Measurements from ENCODE around the gene S100A4.
"Not testable (repeated sequence)": the region's sequence is repeated elsewhere in the genome, so short reads cannot be mapped to it uniquely, and the experiment has no call there.

The S100A4 gene

DNA sequence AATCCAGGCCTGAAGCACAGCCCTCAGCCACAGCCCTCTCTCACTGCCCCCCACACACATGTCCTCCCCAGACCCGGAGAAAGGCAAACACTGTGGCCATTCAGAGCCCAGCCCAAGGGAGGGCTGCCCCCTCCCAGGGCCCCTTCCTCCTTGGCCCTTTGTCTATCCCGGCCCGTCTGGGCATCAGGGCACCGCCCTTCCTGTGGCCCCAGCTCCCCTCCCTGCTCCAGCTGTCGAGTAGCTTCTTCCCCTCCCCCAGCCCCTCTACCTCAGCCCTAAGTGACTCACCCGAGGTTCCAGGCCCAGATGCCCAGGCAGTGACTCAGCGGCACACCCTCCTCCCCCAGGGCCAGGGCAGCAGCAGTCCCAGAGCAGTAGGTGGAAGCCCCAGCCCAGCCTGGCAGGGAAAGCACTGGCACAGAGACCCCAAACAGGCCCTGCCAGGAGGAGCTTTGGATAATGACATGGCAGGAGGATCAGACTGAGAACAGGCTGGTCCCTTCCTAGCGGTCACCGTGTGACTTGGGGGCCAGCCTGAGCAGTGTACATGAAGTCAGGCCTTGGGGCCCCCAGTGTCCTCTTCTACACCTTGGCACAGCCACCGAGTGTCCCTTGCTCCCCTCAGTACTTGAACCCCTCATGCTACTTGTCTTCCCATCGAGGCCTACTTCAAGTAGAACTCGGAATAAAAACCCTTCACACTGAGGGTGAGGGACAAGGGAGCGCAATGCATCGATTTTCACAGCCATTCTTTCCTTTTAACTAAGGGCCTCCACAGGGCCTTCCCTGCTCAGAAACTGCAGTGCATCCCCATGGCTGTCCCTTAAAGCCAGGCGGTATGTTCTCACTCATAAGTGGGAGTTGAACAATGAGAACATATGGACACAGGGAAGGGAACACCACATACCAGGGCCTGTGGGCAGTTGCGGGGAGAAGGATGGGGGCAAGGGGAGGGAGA, 21.1 kb upstream of the S100A4 start:
- DNase-seq, result peak; percentile 99

DNA sequence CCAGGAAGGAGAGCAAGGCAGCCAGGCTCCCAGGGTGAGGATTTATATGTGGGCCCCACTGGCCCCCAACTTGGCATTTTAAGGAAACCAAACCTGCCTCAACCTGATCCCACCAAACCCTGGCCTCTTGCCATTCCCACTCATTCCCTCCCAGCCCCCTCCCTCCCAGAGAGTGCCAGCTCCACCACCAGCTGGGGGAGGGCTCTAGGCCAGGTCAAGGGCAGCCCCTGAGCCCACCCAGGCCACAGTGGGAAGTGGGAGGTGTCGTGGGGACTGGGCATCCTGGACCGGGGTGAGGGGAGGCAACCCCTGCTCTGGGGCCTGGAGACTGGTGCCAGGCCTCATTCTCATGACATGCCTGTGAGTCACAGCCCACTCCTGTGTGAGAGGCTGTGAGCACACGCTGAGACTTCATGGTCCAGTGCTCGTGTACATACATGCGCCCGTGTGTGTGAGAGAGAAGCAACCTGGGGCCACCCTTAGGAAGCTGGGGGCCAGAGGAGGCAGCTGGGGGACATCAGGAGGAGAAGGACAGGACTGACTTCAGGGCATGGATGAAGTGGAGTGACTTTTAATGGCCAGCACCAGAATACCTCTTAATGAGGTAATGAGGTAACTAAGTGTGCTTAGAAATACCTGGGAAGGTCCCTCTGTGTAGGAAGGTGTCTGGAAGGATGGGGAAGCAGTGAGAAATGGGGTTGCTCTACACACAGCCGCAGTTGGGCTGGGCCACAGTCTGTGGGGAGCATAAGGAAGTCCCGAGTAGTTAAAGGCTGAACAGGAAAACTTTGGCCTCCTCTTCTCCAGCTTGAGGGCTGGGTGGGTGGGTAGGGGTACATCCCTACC, 20.1 kb upstream of the S100A4 start, which contains the start of gene S100A2:
Gene S100A2 (minus strand): TSS at position 316 of the 846 bp plus-strand sequence. CDS start 1,967 bp downstream, outside the sequence.
- peak; percentile 67 for DNase-seq

DNA sequence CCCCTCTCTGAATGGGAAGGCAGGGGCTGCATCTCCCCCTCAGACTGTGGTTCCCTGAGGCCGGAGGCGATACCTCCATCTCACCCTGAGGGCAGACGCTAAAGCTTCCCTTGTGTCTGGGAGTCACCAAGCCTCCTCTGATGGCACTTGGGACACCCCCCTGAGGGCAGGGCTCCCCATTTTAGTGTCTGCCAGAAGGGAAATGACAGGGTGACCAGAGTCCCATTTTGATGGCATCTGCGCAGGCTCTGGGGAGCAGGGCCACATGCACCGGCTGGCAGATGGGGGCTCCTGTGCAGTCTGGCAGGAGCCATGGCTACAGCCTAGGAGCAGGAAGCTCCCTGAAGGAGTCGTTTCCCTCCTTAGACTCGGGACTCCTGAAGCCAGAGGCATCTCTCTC, 18.4 kb upstream of the S100A4 start:
- no peak for DNase-seq

DNA sequence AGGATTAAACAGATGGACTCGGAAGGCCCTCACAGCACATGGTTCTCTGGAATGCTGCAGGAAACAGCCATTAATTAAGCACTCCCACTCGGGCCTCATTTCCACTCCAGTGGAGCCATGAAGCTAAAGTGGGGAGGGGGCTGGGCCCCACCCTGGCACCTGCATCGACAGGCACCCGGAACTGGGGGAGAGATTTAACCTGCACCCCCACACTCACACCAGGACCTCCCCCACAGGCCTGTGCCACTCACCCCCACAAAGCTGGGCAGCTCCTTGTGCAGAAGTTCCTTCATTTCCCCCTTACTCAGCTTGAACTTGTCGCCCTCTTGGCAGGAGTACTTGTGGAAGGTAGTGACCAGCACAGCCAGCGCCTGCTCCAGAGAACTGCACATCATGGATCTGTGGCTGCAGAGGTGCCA, 17.9 kb upstream of the S100A4 start:
- no peak for DNase-seq

DNA sequence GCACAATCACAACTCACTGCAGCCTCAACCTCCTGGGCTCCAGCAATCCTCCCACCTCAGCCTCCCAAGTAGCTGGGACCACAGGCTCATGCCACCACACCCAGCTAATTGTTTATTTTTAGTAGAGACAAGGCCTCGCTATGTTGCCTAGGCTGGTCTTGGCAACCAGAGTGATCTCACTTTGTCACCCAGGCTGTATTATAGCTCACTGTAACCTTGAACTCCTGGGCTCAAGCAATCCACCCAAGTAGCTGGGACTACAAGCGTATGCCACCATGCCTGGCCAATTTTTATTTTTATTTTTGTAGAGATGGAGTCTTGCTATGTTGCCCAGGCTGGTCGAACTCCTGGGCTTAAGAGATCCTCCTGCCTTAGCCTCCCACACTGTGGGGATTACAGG, 16.4 kb upstream of the S100A4 start:
- DNase-seq, result not testable (repeated sequence)

DNA sequence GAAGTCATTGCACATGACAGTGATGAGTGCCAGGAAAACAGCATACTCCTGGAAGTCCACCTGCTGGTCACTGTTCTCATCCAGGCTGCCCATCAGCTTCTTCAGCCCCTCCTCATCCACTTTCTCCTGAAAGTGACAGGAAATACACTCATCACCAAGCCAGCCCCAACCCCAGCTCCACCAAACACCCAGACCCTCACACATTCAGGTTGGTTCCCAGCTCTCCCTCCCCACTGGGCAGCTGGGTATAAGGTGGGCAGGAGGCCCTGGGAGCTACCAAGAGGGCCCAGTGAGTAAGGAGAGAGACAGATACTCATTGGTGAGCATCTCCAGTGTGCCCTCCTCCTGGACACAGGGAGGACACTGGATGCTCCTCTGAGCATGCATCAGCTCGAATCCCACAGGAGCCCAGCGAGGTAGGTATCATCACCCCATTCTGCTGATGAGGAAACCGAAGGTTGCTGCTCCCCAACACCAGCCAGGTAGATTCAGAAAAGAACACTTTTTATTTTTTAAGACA, 15.9 kb upstream of the S100A4 start:
- no peak for DNase-seq

DNA sequence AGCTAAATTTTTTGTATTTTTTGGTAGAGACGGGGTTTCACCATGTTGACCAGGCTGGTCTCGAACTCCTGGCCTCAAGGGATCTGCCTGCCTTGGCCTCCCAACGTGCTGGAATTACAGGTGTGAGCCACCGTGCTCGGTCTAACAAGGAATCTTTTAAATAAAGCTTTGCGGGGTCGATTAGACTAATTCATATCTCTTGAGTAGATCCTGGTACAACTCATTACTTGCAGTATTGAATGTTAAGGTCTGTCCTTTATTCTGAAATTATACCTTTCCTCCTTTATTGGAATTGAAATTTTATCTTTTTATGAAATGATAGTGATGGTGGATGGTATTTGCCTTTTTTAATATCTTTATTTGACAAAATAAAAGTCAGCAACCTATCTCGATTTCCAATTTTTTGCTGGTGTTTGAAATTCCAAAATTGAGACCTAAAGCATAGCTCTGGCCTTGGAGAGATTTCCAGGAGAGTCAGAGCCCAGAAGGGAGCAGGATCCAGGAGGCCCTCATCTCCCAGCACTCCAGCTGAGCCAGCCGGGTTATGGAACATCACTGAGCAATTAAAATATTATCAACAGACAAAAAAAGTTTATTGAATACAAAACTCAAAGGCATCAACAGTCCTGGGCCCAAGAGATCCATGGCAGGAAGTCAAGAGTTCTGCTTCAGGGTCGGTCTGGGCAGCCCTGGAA, 15.3 kb upstream of the S100A4 start:
- DNase-seq, result no peak

DNA sequence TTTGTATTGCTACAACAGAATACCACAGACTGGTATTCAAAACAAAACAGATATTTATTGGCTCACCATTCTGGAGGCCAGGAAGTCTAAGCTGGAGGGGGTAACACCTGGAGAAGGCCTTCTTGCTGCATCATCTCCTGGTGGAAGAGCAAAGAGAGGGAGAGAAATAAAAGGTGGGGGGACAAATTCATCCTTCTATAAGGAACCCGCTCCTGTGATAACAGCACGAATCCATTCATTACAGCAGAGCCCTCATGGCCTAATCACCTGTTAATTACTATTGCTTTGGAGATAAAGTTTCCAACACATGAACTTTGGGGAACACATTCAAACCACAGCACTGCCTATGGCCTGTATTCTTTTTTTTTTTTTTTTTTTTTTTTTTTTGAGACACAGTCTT, 14.6 kb upstream of the S100A4 start:
- no peak for DNase-seq

DNA sequence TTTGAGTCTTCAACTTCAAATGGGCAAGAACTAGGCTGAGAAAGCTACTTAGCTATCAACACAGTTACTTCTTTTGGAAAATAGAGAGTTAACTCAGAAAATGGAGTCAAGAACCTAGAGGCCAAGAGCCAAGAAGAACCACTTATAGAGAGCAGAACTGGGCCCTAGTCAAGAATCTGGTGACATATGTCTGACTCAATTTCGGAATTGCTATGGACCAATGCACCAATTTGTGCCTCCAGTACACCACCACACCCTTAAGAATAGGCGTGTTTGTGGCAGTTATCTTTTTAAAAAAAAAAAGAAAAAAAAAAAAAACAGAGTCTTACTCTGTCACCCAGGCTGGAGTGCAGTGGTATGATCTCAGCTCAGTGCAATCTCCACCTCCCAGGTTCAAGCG, 12.3 kb upstream of the S100A4 start:
- no peak for DNase-seq

DNA sequence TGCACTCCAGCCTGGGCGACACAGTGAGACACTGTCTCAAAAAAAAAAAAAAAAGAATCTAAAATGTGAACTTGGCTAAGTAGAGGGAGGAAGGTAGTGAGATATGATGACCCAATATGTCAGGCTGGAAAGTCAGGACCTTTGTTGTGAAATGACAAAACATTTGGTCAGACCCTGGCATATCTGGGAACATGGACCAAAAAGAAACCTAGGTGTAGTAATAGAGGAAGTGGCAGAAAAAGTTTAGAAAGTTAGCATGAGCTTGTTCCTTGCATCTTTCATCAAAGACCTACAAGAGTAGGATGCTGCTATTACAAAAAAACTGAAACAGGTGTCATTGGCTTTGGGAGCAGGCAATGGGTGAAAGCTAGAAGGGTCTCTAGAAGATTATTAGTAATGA, 10.7 kb upstream of the S100A4 start:
- DNase-seq, result no peak

DNA sequence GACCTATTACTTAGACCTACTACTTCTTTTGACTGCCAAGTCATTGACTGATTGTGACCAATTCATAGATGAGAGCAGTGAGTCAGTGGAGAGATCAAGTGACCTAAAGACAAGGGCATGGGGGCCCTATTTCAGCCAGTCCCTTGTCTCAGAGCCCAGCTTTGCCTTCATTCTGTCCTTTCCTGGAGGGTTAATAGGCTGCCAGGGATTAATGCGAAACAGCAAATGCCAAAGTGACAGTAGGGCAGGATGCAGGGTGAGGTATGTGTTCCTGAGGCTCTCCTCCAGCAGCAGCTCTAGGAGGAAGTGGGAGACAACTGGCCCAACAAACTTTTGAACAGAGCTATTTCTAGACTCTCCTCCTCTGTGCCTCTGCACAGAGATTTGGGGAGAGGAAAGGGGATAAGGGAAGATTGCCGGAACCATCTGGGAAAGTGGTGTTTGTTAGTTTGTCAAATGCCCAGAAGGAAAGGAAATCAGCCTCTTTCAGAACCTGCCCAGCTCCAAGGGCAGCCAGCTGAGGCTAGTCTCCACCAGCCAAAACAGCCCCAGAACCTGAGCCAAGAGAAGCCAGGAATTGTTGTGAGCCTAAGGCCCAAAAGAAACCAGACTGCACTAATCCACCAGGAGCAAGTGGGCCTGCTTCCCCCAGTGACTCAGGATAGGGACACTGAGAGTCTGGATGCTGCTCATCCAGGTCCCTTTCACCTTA, 8.4 kb upstream of the S100A4 start:
- no peak for DNase-seq

DNA sequence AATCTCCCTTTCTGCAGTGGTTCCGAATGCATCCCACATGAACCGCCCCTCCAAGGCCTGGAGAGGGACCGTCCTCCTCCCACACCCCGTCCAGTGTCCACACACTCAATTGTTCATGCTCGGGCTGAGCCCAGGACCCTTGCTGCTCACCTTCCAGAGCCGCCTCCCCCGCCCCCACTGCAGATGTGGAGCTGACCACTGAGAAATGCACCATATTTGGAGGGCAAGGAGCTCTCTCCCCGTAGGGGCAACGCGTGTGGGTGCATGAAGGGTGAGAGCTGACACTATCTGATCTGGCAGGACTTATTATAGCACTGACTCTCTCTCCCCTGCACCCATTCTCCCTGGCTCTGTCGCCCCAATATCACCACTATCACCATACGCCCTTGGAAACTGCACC, 7.5 kb upstream of the S100A4 start:
- no peak for DNase-seq

DNA sequence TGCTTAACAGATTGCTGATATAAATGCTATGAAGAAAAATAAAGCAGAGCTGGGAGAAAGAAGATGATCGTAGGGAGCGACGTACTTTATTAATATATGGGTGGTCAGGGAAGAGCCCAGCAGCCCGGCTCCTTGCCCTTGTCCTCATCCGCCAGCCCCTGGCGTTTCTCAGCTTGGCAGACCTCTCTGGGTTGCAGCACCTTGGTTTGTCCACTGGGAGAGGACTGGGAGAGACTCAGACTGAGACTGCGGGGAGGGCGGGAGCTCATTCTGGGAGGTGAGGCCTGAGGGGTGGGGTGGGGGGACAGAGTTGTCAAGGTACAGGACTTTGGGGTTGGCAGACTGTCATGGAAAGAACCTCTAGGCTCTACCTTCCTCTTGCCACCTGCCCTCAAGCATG, 6.7 kb upstream of the S100A4 start:
- no peak for DNase-seq

DNA sequence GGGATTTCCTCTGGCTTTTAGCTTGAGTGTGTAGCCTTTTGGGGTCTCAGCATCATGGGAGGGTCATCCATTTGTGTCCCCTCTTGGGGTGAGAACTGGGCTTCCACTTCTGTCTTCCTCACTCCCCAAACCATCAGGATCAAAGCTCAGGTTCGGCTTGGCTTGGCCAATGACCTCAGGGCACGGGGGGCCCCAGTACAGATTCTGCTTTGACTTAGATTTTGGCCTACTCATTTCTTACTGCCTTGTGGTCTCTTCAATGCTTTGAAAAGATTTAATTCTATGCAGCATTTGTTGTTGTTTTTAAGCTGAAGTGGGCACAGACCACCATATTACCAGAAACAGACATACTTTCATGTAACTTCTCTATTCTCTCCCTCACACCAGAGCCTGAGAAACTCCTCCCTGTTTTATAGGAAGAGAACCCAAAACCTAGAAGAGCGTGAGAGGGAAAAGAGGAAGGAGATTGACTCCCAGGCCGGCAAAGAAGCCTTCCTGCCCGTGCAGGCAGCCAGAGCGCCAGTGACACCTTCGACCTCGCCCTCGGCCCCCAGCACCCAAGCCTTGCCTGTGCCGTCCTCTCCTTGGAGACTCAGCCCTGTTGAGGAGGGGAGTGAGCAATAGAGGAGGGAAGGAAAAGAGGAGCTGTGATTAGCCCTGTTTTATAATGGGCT, 5.4 kb upstream of the S100A4 start:
- DNase-seq, result no peak

DNA sequence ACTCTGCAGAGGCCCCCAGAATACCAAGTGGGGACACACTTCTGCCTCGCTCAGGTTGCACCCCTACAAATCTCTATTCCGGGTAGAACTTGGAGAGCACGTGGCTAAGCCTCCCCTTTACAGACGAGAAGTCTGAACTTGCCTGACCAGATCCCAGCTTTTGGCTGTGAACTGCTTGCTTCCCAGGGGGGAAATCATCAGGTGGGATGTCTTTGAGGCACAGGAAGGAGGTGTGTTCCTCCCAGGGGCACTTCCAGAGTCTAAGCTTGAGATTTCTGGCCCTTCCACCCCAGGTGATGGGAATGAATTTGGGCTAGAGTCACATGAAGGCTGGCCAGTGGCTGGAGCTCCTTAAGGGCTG, 4.8 kb upstream of the S100A4 start:
- no peak for DNase-seq

DNA sequence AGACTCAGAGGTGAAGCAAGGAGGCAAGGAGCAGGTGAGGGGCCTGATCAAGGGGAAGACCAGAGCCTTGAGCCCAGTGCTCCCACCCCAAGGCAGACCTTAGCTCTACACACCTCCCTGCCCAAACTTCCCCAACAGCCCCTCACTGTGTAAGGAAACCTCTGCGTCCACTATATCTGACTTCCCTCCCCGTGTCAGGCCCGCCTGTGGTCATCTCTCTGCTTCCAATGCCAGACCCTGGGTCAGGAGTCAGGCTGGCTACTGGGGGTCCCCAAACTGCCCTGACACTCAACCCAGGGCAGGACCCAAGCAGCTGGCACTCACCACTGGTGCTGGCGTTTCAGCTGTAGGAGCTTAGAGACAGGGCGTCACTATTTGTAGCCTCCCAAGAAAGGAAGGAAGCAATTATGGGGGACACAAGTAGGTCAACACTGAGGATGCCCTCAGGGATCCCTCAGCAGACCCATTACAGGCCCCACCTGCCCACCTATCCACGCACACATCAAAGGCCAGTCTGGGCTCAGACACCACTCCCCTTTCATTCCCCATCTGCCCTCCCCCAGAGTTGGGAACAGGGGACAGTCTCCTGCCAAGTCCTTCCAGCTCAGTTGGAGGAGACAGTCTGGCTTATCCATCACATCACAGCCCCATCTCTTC, 4.3 kb upstream of the S100A4 start:
- DNase-seq, result no peak

DNA sequence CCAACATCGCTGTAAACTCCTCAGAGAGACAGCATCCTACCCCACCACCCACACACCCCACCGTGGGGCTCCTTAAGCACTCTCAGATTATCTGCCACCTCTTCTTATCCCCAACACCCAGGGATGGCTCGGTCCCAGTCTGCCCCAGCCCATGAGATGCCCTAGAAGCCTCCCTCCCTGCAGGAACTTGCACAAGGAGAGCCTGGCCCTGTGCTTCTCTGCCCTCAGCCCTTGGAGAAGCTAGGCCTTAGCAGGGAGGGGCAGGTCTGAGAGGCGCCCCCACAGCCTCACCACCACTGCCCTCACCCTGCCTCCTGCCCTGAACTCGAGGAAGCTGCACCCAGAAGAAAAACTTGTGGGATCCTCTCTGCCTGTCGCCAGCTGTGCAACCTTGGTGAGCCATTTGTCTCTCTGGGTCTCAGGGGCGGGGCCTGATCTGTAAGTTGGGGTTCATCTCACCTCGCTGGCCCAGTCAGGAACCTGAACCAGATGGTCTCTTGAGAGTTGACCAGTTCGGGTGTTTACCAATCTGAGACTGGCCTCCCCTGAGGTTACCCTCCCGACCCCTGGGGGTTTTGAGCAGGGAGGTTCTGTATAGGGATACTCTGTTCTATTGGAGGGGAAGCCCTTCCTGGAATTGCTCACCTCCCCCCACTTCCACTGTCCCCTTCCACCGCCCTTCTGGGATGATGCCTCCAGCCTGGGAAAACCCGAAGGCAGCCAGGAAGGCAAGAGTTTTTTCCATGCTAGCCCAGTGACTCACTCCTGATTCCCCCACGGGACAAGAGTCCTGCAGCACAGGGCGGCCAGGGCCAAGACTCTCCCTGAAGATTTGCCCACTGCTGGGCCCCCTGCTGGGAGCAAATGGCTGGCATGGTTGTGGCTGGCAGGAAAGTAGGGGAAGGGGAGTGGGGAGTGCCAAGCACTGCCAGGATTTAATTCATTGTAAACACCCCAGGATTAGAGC, 3.4 kb upstream of the S100A4 start, which contains the start of gene S100A3:
Gene S100A3 (minus strand): TSS at position 537 of the 967 bp plus-strand sequence. CDS start 773 bp downstream, outside the sequence.
- DNase-seq, result peak; percentile 58

DNA sequence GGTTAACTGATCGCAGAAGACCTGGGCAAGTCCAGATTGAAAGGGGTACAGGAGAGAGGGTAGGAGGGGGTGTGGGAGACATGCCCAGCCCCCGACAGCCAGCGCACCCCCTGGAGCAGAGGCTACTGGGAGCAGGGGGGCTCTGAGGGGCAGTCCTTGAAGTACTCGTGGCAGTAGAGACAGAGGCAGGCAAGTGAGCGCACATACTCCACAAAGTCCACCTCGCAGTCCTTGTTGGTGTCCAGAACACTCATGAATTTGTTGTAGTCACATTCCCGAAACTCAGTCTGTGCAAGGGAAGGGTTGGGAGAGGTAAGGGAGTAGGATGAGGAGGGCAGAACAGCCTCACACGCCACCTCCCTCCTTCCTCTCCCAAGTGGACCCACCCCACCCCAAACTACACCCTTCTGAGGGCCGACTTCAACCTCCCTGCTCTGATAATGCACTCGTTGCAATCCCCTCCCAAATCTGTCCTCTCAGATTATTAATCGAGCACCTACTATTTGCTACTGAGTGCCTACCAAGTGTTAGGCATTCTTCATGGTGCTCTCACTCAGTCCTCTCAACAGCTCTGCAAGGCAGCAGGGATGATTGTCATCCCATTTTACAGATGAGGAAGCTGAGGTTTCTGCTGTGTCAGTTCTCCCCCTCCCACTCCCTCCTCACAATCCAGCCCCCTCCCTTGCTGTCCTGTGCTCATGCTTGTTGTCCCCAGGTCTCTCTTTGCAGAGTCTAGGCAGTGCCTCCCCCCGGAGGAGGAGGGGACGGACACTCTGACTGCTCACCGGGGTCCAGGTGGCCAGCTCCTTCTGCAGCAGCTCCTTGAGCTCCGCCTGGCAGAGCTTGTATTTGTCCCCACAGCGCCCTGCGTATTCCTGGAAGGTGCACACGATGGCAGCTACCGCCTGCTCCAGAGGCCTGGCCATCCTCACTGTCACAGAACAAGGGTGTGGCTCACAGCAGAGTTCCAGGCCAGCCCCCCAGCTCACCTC, 2.2 kb upstream of the S100A4 start:
- DNase-seq, result peak; percentile 91

Data from hematopoietic multipotent progenitor cell treated with erythropoietin and hydrocortisone succinate and interleukin-3 and kit ligand, for 6 days (in vitro differentiated cells).